Neural cell (in vitro differentiated cells): ENCODE measurements around the gene ZNF483. TPM values are rescaled to one million over a fixed set of nuclear protein-coding genes. Genes with fewer than 3 reads are reported as not detected.

Source experiments
- H2AFZ ChIP-seq: fragments of 200-600, 300-800 bp; sonication (generic), shearing (Covaris generic); 2 replicates; pipeline ENCODE4 v1.6.0; 2014; ENCODE audit warnings: low read depth, mild to moderate bottlenecking, antibody characterized with exemption, low read length, moderate library complexity
- H3F3A ChIP-seq: fragments of 200-600 bp; shearing (Covaris generic); 2 replicates; pipeline ENCODE4 v1.6.1; 2016; ENCODE audit warnings: mild to moderate bottlenecking, moderate library complexity, mixed read lengths, antibody characterized with exemption, low read length; ENCODE audit not compliant: insufficient read depth, poor library complexity, severe bottlenecking
- H3K27ac ChIP-seq: fragments of 200-600, 300-800 bp; sonication (generic), shearing (Covaris generic); 2 replicates; pipeline ENCODE4 v1.5.1; 2014; ENCODE audit warnings: mild to moderate bottlenecking, low read length, moderate library complexity
- H3K27me3 ChIP-seq: fragments of 300-800, 200-600 bp; sonication (generic), shearing (Covaris generic); 2 replicates; pipeline ENCODE4 v1.6.0; 2014; ENCODE audit warnings: mild to moderate bottlenecking, low read depth, low read length, moderate library complexity; ENCODE audit not compliant: insufficient read depth
- H3K36me3 ChIP-seq: fragments of 300-800, 200-600 bp; sonication (generic), shearing (Covaris generic); 2 replicates; pipeline ENCODE4 v1.5.1; 2014; ENCODE audit warnings: mild to moderate bottlenecking, antibody characterized with exemption, low read length, moderate library complexity; ENCODE audit not compliant: insufficient read depth
- H3K4me2 ChIP-seq: fragments of 300-800, 200-600 bp; sonication (generic), shearing (Covaris generic); 2 replicates; pipeline ENCODE4 v1.6.0; 2014; ENCODE audit warnings: mild to moderate bottlenecking, low read length
- H3K4me3 ChIP-seq: fragments of 300-800, 200-600 bp; sonication (generic), shearing (Covaris generic); 2 replicates; pipeline ENCODE4 v1.5.1; 2014; ENCODE audit warnings: mild to moderate bottlenecking, low read length, moderate library complexity
- H3K79me2 ChIP-seq: fragments of 200-600 bp; shearing (Covaris generic); replicated peaks from 2 replicates; pipeline ENCODE4 v1.6.0; 2014; ENCODE audit warnings: mild to moderate bottlenecking, low read length, moderate library complexity; ENCODE audit not compliant: insufficient read depth
- H3K9ac ChIP-seq: fragments of 300-800, 200-600 bp; sonication (generic), shearing (Covaris generic); 2 replicates; pipeline ENCODE4 v1.6.1; 2016; ENCODE audit warnings: mild to moderate bottlenecking, low read length, mixed read lengths
- H3K9me2 ChIP-seq: fragments of 200-600 bp; shearing (Covaris generic); 2 replicates; pipeline ENCODE4 v1.6.1; 2016; ENCODE audit warnings: mild to moderate bottlenecking, low read length, mixed read lengths; ENCODE audit not compliant: insufficient read depth
- H3K9me3 ChIP-seq: fragments of 200-600, 300-800 bp; sonication (generic), shearing (Covaris generic); 2 replicates; pipeline ENCODE4 v1.6.1; 2016; ENCODE audit warnings: mild to moderate bottlenecking, mixed run types, low read length, moderate library complexity, mixed read lengths
- H4K20me1 ChIP-seq: fragments of 200-600 bp; shearing (Covaris generic); 2 replicates; pipeline ENCODE4 v1.6.1; 2016; ENCODE audit warnings: mild to moderate bottlenecking, mixed run types; ENCODE audit not compliant: insufficient read depth
- EP300 ChIP-seq: fragments of 450-650 bp; conservative IDR thresholded peaks from 2 replicates; pipeline ENCODE4 v1.6.1; 2014; ENCODE audit warnings: antibody characterized with exemption, mild to moderate bottlenecking, moderate library complexity; ENCODE audit not compliant: poor library complexity, severe bottlenecking
- MXI1 ChIP-seq: fragments of 450-650 bp; conservative IDR thresholded peaks from 2 replicates; pipeline ENCODE4 v1.6.1; 2014; ENCODE audit warnings: antibody characterized with exemption, mild to moderate bottlenecking; ENCODE audit not compliant: poor library complexity, severe bottlenecking
- POLR2AphosphoS5 ChIP-seq: IDR thresholded peaks from 2 replicates; pipeline ENCODE4 v1.6.1; 2012
- RAD21 ChIP-seq: fragments of 450-650 bp; conservative IDR thresholded peaks from 2 replicates; pipeline ENCODE4 v1.6.1; 2014; ENCODE audit warnings: antibody characterized with exemption, mild to moderate bottlenecking, moderate library complexity
- TAF1 ChIP-seq: IDR thresholded peaks from 2 replicates; pipeline ENCODE4 v1.6.1; 2012; ENCODE audit warnings: low read depth
- polyA plus RNA-seq: library from polyadenylated mRNA; depleted of rRNA; stranded (reverse); fragments of >200 nt; gene quantifications from 2 replicates; pipeline ENCODE4 v1.2.3, GENCODE V29; 2014
- TF ChIP-seq, protein P1 (sequence below): IDR thresholded peaks from 2 replicates; pipeline ENCODE4 v1.6.1; 2012; ENCODE audit warnings: borderline replicate concordance
- TF ChIP-seq, protein P2 (sequence below): fragments of 450-650 bp; IDR thresholded peaks from 2 replicates; pipeline ENCODE4 v1.5.1; 2014; ENCODE audit warnings: antibody characterized with exemption, mild to moderate bottlenecking, moderate library complexity; ENCODE audit not compliant: poor library complexity, severe bottlenecking

Gene ZNF483
- polyA plus RNA-seq, 1 donor from 2014 or later, result 2.9 TPM

DNA sequence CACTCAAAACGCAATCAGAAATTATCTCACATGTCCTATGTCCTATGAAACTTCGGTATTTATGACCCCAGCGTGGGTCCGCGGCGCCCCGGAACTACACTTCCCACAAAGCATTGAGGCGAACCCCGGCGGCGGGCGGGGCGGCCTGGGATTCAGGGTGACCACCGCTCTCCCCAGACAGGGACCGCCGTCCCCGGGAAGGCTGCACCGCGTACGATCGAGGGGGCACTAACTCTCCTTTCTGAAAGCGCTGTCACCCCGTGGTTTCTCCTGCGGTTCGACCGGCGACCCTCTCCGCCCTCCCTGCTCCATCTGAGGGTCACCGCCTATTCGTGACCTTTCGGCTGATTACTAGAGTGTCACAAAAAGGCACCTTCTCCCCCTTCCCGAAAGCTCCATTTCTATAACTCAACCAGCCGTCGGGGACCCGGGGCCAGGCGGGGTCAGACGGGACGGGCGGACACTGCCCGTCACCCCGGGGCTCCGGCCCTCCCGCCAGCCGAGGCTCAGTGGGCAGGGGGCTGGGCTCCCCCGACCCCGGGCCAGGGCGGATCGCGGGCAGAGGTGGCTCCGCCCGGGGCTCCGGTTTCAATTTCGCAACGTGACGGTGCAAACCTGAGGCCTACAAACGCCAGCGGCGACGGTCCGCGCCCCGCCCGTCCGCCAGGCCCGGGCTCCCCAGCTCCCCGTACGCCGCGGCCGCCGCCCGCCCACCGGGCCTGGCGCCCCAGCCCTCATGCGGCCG lies 42.1 kb upstream of the ZNF483 start:
- Histone ChIP-seq H3K4me2 (peak overlapping the region; percentile 80), H4K20me1 (no peaks in the 10 kb centered on the region), H3K79me2 (peaks cover 15% of the 10 kb centered on the region), H3K27ac (peak overlapping the region; percentile 59), H3K27me3 (no peaks in the 10 kb centered on the region), H3F3A (peaks cover 3% of the 10 kb centered on the region), H3K36me3 (no peaks in the 10 kb centered on the region), H3K4me3 (peak overlapping the region; percentile 91), H3K9ac (peak overlapping the region; percentile 73), H3K9me3 (no peaks in the 10 kb centered on the region), H3K9me2 (no peaks in the 10 kb centered on the region), H2AFZ (peak overlapping the region; percentile 73)
- TF ChIP-seq POLR2AphosphoS5 (peak; percentile 58), TAF1 (peak; percentile 27), RAD21 (no peak)

DNA sequence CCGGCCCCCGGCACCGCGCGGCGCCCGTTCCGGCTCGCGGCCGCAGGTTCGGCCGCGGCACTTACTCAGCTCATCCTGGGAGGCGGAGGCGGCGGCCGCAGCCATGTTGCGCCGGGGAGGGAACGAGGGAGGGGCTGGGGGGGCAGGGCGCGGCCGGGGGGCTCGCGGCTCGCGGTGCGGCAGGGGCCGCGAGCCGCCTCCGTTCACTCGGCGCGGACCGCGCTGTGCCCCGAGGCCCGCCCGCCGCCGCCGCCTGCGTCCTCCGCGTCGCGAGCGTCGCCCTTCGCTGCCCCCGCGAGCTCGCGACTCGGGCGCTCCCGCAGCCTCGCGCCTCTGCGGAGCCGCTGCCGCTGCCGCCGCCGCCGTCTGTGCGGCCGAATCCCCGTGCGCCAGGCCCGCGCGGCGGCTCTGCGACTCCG lies 41.5 kb upstream of the ZNF483 start:
- Histone ChIP-seq H3K36me3 (no peaks in the 10 kb centered on the region), H3K27me3 (no peaks in the 10 kb centered on the region), H4K20me1 (no peaks in the 10 kb centered on the region), H3K4me2 (no peak overlapping the region), H3K4me3 (no peak overlapping the region), H3F3A (peaks cover 3% of the 10 kb centered on the region), H3K9ac (peak overlapping the region; percentile 73), H2AFZ (no peak overlapping the region), H3K27ac (no peak overlapping the region), H3K79me2 (peaks cover 15% of the 10 kb centered on the region), H3K9me2 (no peaks in the 10 kb centered on the region), H3K9me3 (no peaks in the 10 kb centered on the region)
- TF ChIP-seq, protein P1, sequence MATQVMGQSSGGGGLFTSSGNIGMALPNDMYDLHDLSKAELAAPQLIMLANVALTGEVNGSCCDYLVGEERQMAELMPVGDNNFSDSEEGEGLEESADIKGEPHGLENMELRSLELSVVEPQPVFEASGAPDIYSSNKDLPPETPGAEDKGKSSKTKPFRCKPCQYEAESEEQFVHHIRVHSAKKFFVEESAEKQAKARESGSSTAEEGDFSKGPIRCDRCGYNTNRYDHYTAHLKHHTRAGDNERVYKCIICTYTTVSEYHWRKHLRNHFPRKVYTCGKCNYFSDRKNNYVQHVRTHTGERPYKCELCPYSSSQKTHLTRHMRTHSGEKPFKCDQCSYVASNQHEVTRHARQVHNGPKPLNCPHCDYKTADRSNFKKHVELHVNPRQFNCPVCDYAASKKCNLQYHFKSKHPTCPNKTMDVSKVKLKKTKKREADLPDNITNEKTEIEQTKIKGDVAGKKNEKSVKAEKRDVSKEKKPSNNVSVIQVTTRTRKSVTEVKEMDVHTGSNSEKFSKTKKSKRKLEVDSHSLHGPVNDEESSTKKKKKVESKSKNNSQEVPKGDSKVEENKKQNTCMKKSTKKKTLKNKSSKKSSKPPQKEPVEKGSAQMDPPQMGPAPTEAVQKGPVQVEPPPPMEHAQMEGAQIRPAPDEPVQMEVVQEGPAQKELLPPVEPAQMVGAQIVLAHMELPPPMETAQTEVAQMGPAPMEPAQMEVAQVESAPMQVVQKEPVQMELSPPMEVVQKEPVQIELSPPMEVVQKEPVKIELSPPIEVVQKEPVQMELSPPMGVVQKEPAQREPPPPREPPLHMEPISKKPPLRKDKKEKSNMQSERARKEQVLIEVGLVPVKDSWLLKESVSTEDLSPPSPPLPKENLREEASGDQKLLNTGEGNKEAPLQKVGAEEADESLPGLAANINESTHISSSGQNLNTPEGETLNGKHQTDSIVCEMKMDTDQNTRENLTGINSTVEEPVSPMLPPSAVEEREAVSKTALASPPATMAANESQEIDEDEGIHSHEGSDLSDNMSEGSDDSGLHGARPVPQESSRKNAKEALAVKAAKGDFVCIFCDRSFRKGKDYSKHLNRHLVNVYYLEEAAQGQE, result no peak
- TF ChIP-seq RAD21, result no peak
- TF ChIP-seq POLR2AphosphoS5, result no peak
- TF ChIP-seq EP300, result no peak
- TF ChIP-seq, protein P2, sequence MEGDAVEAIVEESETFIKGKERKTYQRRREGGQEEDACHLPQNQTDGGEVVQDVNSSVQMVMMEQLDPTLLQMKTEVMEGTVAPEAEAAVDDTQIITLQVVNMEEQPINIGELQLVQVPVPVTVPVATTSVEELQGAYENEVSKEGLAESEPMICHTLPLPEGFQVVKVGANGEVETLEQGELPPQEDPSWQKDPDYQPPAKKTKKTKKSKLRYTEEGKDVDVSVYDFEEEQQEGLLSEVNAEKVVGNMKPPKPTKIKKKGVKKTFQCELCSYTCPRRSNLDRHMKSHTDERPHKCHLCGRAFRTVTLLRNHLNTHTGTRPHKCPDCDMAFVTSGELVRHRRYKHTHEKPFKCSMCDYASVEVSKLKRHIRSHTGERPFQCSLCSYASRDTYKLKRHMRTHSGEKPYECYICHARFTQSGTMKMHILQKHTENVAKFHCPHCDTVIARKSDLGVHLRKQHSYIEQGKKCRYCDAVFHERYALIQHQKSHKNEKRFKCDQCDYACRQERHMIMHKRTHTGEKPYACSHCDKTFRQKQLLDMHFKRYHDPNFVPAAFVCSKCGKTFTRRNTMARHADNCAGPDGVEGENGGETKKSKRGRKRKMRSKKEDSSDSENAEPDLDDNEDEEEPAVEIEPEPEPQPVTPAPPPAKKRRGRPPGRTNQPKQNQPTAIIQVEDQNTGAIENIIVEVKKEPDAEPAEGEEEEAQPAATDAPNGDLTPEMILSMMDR, result no peak
- TF ChIP-seq MXI1, result no peak
- TF ChIP-seq TAF1, result no peak
